DND-41 (cell line): ENCODE results near the gene CCDC167.

Source experiments
- ATAC-seq: fragments of 200-7000 bp; cut with Tn5 transposase; 3 replicates; pipeline ENCODE4 v1.9.1; 2021; ENCODE audit warnings: low read depth; ENCODE audit not compliant: insufficient read depth
- DNase-seq: peaks from one replicate; pipeline ENCODE4 v3.0.0-alpha.2; 2020
- H2AFZ ChIP-seq: 2 replicates; pipeline ENCODE4 v1.6.0; 2012; ENCODE audit warnings: low read depth, low read length
- H3K27ac ChIP-seq: 2 replicates; pipeline ENCODE4 v1.5.1; 2012; ENCODE audit warnings: low read length, inconsistent platforms
- H3K27me3 ChIP-seq: fragments of 200-600 bp; sonication (generic); 2 replicates; pipeline ENCODE4 v1.6.0; 2012; ENCODE audit warnings: low read length, mild to moderate bottlenecking, inconsistent platforms; ENCODE audit not compliant: insufficient read depth, poor library complexity
- H3K36me3 ChIP-seq: 2 replicates; pipeline ENCODE4 v1.5.1; 2012; ENCODE audit warnings: low read length, inconsistent platforms; ENCODE audit not compliant: insufficient read depth
- H3K4me1 ChIP-seq: 2 replicates; pipeline ENCODE4 v1.5.1; 2012; ENCODE audit warnings: mild to moderate bottlenecking, low read length; ENCODE audit not compliant: insufficient read depth
- H3K4me2 ChIP-seq: 2 replicates; pipeline ENCODE4 v1.6.0; 2012; ENCODE audit warnings: mild to moderate bottlenecking, moderate library complexity, low read length, inconsistent platforms; ENCODE audit not compliant: insufficient read depth
- H3K4me3 ChIP-seq, 2 experiments: fragments of 200-600 bp in 1 of 2; shearing (Covaris generic) in 1 of 2; 2 replicates each; pipeline ENCODE4 v1.5.1; 2012 to 2016; ENCODE audit warnings: inconsistent platforms in 2 of 2, low read length in 2 of 2, mild to moderate bottlenecking in 2 of 2, low read depth in 1 of 2, moderate library complexity in 1 of 2
- H3K79me2 ChIP-seq: 2 replicates; pipeline ENCODE4 v1.6.0; 2012; ENCODE audit warnings: low read length, inconsistent platforms; ENCODE audit not compliant: insufficient read depth
- H3K9ac ChIP-seq: 2 replicates; pipeline ENCODE4 v1.6.0; 2012; ENCODE audit warnings: low read depth, mild to moderate bottlenecking, inconsistent platforms, low read length, moderate library complexity
- H3K9me3 ChIP-seq: 2 replicates; pipeline ENCODE4 v1.5.1; 2012; ENCODE audit warnings: low read length, moderate library complexity, mild to moderate bottlenecking, inconsistent platforms; ENCODE audit not compliant: insufficient read depth, severe bottlenecking
- H4K20me1 ChIP-seq: 2 replicates; pipeline ENCODE4 v1.6.0; 2012; ENCODE audit warnings: low read length; ENCODE audit not compliant: insufficient read depth
- EZH2 ChIP-seq: IDR thresholded peaks from 3 replicates; pipeline ENCODE4 v1.6.1; 2012; ENCODE audit warnings: borderline replicate concordance, low read depth, mild to moderate bottlenecking, moderate library complexity, low read length, inconsistent platforms; ENCODE audit not compliant: severe bottlenecking
- TF ChIP-seq, protein P1 (sequence below): IDR thresholded peaks from 2 replicates; pipeline ENCODE4 v1.5.1; 2012; ENCODE audit warnings: borderline replicate concordance, low read length, moderate library complexity, mild to moderate bottlenecking; ENCODE audit not compliant: poor library complexity, severe bottlenecking; ENCODE audit errors: extremely low read depth

Gene CCDC167

GRCh38 chr6:37486121-37486839, 13.4 kb downstream of the CCDC167 start:
- H4K20me1 ChIP-seq, result peaks cover 49% of the 10 kb centered on the region
- H3K4me3 ChIP-seq, result no peak overlapping the region
- peaks cover 35% of the 10 kb centered on the region for H3K79me2 ChIP-seq
- ATAC-seq, result no peak
- H3K9me3 ChIP-seq, result no peaks in the 10 kb centered on the region
- no peak overlapping the region for H3K4me2 ChIP-seq
- H3K27me3 ChIP-seq, result no peaks in the 10 kb centered on the region
- peaks cover 58% of the 10 kb centered on the region for H3K36me3 ChIP-seq
- DNase-seq, result no peak
- H3K9ac ChIP-seq, result no peak overlapping the region
- TF ChIP-seq, protein P1, sequence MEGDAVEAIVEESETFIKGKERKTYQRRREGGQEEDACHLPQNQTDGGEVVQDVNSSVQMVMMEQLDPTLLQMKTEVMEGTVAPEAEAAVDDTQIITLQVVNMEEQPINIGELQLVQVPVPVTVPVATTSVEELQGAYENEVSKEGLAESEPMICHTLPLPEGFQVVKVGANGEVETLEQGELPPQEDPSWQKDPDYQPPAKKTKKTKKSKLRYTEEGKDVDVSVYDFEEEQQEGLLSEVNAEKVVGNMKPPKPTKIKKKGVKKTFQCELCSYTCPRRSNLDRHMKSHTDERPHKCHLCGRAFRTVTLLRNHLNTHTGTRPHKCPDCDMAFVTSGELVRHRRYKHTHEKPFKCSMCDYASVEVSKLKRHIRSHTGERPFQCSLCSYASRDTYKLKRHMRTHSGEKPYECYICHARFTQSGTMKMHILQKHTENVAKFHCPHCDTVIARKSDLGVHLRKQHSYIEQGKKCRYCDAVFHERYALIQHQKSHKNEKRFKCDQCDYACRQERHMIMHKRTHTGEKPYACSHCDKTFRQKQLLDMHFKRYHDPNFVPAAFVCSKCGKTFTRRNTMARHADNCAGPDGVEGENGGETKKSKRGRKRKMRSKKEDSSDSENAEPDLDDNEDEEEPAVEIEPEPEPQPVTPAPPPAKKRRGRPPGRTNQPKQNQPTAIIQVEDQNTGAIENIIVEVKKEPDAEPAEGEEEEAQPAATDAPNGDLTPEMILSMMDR, result no peak
- TF ChIP-seq EZH2, result no peak
- H3K27ac ChIP-seq, result no peak overlapping the region
- H2AFZ ChIP-seq, result no peak overlapping the region
- no peaks in the 10 kb centered on the region for H3K4me1 ChIP-seq

- ATAC-seq (no peak), DNase-seq (no peak)
- peaks cover 35% of the 10 kb centered on the region for H3K79me2 ChIP-seq
- no peak overlapping the region for H2AFZ ChIP-seq
- no peaks in the 10 kb centered on the region for H3K9me3 ChIP-seq
- H3K36me3 ChIP-seq, result peaks cover 67% of the 10 kb centered on the region
- no peaks in the 10 kb centered on the region for H3K4me1 ChIP-seq
- TF ChIP-seq, protein P1, result no peak
- no peak for TF ChIP-seq EZH2
- H3K27ac ChIP-seq, result no peak overlapping the region
- H3K9ac ChIP-seq, result no peak overlapping the region
- peaks cover 51% of the 10 kb centered on the region for H4K20me1 ChIP-seq
- no peak overlapping the region for H3K4me3 ChIP-seq
- H3K4me2 ChIP-seq, result no peak overlapping the region
- H3K27me3 ChIP-seq, result no peaks in the 10 kb centered on the region
These were observed 14.4 kb downstream of the CCDC167 start for GRCh38 chr6:37485291-37485702.

GRCh38 chr6:37484786-37485170, 14.9 kb downstream of the CCDC167 start:
- DNase-seq (no peak), ATAC-seq (no peak)
- peaks cover 30% of the 10 kb centered on the region for H3K79me2 ChIP-seq
- H3K27me3 ChIP-seq, result no peaks in the 10 kb centered on the region
- H3K27ac ChIP-seq, result no peak overlapping the region
- no peak overlapping the region for H3K4me2 ChIP-seq
- TF ChIP-seq EZH2, result no peak
- TF ChIP-seq, protein P1, result no peak
- H4K20me1 ChIP-seq, result peaks cover 46% of the 10 kb centered on the region
- H3K4me1 ChIP-seq, result no peaks in the 10 kb centered on the region
- H3K4me3 ChIP-seq, result no peak overlapping the region
- no peak overlapping the region for H2AFZ ChIP-seq
- no peaks in the 10 kb centered on the region for H3K9me3 ChIP-seq
- peaks cover 73% of the 10 kb centered on the region for H3K36me3 ChIP-seq
- no peak overlapping the region for H3K9ac ChIP-seq
